ENCODE measurements around the gene FGF12. TPM values are rescaled to one million over a fixed set of nuclear protein-coding genes. Genes with fewer than 3 reads are reported as not detected.

Gene FGF12
- total RNA-seq, 1 experiment from 2014 or later = 0.51 TPM

- no TSS peak for BruUV-seq (replicated peaks)
- TF ChIP-seq POLR2AphosphoS5 (IDR thresholded peaks at IDR 0.05; ENCODE audit: low read depth, low read length) (no peak), TCF7L2 (IDR thresholded peaks at IDR 0.05; ENCODE audit: low read depth, low read length) (no peak), SIN3A (IDR thresholded peaks at IDR 0.05; ENCODE audit: borderline replicate concordance, insufficient read depth, low read depth, low read length) (no peak)
- TF ChIP-seq, protein P1, sequence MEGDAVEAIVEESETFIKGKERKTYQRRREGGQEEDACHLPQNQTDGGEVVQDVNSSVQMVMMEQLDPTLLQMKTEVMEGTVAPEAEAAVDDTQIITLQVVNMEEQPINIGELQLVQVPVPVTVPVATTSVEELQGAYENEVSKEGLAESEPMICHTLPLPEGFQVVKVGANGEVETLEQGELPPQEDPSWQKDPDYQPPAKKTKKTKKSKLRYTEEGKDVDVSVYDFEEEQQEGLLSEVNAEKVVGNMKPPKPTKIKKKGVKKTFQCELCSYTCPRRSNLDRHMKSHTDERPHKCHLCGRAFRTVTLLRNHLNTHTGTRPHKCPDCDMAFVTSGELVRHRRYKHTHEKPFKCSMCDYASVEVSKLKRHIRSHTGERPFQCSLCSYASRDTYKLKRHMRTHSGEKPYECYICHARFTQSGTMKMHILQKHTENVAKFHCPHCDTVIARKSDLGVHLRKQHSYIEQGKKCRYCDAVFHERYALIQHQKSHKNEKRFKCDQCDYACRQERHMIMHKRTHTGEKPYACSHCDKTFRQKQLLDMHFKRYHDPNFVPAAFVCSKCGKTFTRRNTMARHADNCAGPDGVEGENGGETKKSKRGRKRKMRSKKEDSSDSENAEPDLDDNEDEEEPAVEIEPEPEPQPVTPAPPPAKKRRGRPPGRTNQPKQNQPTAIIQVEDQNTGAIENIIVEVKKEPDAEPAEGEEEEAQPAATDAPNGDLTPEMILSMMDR (IDR thresholded peaks at IDR 0.05) = no peak
- TF ChIP-seq, protein P2, sequence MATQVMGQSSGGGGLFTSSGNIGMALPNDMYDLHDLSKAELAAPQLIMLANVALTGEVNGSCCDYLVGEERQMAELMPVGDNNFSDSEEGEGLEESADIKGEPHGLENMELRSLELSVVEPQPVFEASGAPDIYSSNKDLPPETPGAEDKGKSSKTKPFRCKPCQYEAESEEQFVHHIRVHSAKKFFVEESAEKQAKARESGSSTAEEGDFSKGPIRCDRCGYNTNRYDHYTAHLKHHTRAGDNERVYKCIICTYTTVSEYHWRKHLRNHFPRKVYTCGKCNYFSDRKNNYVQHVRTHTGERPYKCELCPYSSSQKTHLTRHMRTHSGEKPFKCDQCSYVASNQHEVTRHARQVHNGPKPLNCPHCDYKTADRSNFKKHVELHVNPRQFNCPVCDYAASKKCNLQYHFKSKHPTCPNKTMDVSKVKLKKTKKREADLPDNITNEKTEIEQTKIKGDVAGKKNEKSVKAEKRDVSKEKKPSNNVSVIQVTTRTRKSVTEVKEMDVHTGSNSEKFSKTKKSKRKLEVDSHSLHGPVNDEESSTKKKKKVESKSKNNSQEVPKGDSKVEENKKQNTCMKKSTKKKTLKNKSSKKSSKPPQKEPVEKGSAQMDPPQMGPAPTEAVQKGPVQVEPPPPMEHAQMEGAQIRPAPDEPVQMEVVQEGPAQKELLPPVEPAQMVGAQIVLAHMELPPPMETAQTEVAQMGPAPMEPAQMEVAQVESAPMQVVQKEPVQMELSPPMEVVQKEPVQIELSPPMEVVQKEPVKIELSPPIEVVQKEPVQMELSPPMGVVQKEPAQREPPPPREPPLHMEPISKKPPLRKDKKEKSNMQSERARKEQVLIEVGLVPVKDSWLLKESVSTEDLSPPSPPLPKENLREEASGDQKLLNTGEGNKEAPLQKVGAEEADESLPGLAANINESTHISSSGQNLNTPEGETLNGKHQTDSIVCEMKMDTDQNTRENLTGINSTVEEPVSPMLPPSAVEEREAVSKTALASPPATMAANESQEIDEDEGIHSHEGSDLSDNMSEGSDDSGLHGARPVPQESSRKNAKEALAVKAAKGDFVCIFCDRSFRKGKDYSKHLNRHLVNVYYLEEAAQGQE (IDR thresholded peaks at IDR 0.05; ENCODE audit: insufficient read depth in 1 of 2, low read depth in 2 of 2, low read length in 1 of 2) = no peak
- ATAC-seq (no peak), DNase-seq (ENCODE audit: low read depth, low spot score) (no peak)
- H3K4me1 ChIP-seq (ENCODE audit: control insufficient read depth, insufficient read depth, low read length) = no peaks in the 10 kb centered on the region
- no peak overlapping the region for H3K4me3 ChIP-seq (ENCODE audit: low read depth in 2 of 2, low read length in 2 of 2)
- intact Hi-C loops (cut with micrococcal nuclease; ENCODE audit: unreplicated experiment) (no loop called here), in situ Hi-C loops (cut with HindIII; ENCODE audit: low pct_unique_long_range_greater_than_20kb, low sequenced_read_pairs) (no loop called here)
- POLR2A ChIA-PET = no interaction called here
- no peaks in the 10 kb centered on the region for H3K9me3 ChIP-seq (ENCODE audit: control insufficient read depth, insufficient read depth, low read depth, low read length)
- no peaks in the 10 kb centered on the region for H3K27me3 ChIP-seq (ENCODE audit: control insufficient read depth, insufficient read depth, low read length)
- CTCF ChIA-PET = no interaction called here
- H3K27ac ChIP-seq (ENCODE audit: low read length) = no peak overlapping the region
- H3K36me3 ChIP-seq (ENCODE audit: control insufficient read depth, insufficient read depth, low read length) = no peaks in the 10 kb centered on the region
These were observed 502.6 kb downstream of the FGF12 start for GRCh38 chr3:192224634-192225155.

DNA sequence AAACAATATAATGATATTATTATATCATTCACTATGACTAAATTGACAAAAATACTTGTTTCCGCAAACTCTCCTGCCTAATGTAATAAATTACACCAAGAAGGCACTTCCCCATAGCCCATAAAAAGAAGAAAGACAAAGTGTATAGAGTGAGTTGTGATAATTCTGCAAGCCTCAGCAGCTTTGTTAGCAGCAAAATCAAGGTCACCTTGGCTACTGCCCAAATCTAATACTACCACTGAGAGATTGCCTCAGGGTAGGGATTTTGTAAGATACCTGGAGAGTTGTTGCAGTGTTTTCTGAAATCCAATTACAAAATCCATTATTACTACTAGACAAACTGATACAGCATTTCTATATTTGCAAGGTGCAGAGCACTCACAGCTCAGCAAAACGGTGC, 503.5 kb downstream of the FGF12 start:
- Histone ChIP-seq H3K27ac (ENCODE audit: low read length) (no peak overlapping the region), H3K27me3 (ENCODE audit: control insufficient read depth, insufficient read depth, low read length) (no peaks in the 10 kb centered on the region), H3K9me3 (ENCODE audit: control insufficient read depth, insufficient read depth, low read depth, low read length) (no peaks in the 10 kb centered on the region), H3K4me3 (ENCODE audit: low read depth in 2 of 2, low read length in 2 of 2) (no peak overlapping the region), H3K36me3 (ENCODE audit: control insufficient read depth, insufficient read depth, low read length) (no peaks in the 10 kb centered on the region), H3K4me1 (ENCODE audit: control insufficient read depth, insufficient read depth, low read length) (no peaks in the 10 kb centered on the region)
- in situ Hi-C loops (cut with HindIII; ENCODE audit: low pct_unique_long_range_greater_than_20kb, low sequenced_read_pairs) = no loop called here
- CTCF ChIA-PET = interaction anchor here (0.5 kb wide), 1 partner anchor 32 kb away, joined by 6 read pairs; no protein-coding TSS in a partner anchor
- intact Hi-C loops (cut with micrococcal nuclease; ENCODE audit: unreplicated experiment) = no loop called here
- ATAC-seq = no peak
- DNase-seq (ENCODE audit: low read depth, low spot score) = no peak
- TF ChIP-seq SIN3A (IDR thresholded peaks at IDR 0.05; ENCODE audit: borderline replicate concordance, insufficient read depth, low read depth, low read length) (no peak), POLR2AphosphoS5 (IDR thresholded peaks at IDR 0.05; ENCODE audit: low read depth, low read length) (no peak), TCF7L2 (IDR thresholded peaks at IDR 0.05; ENCODE audit: low read depth, low read length) (no peak)
- TF ChIP-seq, protein P1 (IDR thresholded peaks at IDR 0.05) = no peak
- TF ChIP-seq, protein P2 (IDR thresholded peaks at IDR 0.05; ENCODE audit: insufficient read depth in 1 of 2, low read depth in 2 of 2, low read length in 1 of 2) = no peak
- POLR2A ChIA-PET = no interaction called here
- BruUV-seq (replicated peaks) = no TSS peak

All from Panc1 (cell line).